Mucosa of descending colon (tissue), 3 donors: ENCODE results near the gene ATP5F1E. TPM values are rescaled to one million over a fixed set of nuclear protein-coding genes. Genes with fewer than 3 reads are reported as not detected.

Experiments used
- ATAC-seq: fragments of 200-7000 bp; cut with Tn5 transposase; one replicate; pipeline ENCODE4 v1.9.1; 2020; ENCODE audit warnings: mild to moderate bottlenecking, moderate library complexity
- DNase-seq, 3 donors: peaks; one replicate each; pipeline ENCODE4 v3.0.0-alpha.2; 2020
- H3K36me3 ChIP-seq: fragments of 200-600 bp; one replicate; pipeline ENCODE4 v1.8.0; 2021; ENCODE audit warnings: low read depth, mild to moderate bottlenecking
- H3K4me1 ChIP-seq: fragments of 200-600 bp; one replicate; pipeline ENCODE4 v1.8.0; 2021; ENCODE audit warnings: low read depth, mild to moderate bottlenecking
- H3K4me3 ChIP-seq: fragments of 200-600 bp; one replicate; pipeline ENCODE4 v1.8.0; 2021; ENCODE audit warnings: mild to moderate bottlenecking
- H3K9me3 ChIP-seq: fragments of 200-600 bp; one replicate; pipeline ENCODE4 v1.8.0; 2021; ENCODE audit warnings: mild to moderate bottlenecking
- intact Hi-C, 2 donors: fragments of 100-400 bp; cut with DNase I in 1 of 2; cut with micrococcal nuclease in 1 of 2; formaldehyde crosslinking; loops; one replicate each; pipeline versions ENCODE4 v1.11.0 to v1.11.1; 2022; cut with DNase I, micrococcal nuclease
- total RNA-seq, 3 donors: library from RNA; stranded (reverse); fragmentation: NEBNext Ultra II Directional in 2 of 3; extraction: Animal tissue kit (Norgen Biotek cat#: 25700) in 2 of 3; gene quantifications; one replicate each; pipeline versions ENCODE4 v1.2.1 to v1.2.4, GENCODE V29; 2021 to 2023
- TF ChIP-seq, protein P1 (sequence below): fragments of 200-600 bp; IDR thresholded peaks from one replicate; pipeline ENCODE4 v1.8.0; 2022; ENCODE audit warnings: antibody characterized with exemption, mild to moderate bottlenecking
- donor health status: DM: no; HTN: no; CAD: no; lungs with moderate emphysema.
- donor health status: DM: no; HTN: no; CAD: no.
- donor health status: DM: no; HTN: yes; CAD: no.

ATP5F1E gene
- total RNA-seq, 3 donors from 2014 or later = 65.4 to 76.1 (median 71.3) TPM

DNA sequence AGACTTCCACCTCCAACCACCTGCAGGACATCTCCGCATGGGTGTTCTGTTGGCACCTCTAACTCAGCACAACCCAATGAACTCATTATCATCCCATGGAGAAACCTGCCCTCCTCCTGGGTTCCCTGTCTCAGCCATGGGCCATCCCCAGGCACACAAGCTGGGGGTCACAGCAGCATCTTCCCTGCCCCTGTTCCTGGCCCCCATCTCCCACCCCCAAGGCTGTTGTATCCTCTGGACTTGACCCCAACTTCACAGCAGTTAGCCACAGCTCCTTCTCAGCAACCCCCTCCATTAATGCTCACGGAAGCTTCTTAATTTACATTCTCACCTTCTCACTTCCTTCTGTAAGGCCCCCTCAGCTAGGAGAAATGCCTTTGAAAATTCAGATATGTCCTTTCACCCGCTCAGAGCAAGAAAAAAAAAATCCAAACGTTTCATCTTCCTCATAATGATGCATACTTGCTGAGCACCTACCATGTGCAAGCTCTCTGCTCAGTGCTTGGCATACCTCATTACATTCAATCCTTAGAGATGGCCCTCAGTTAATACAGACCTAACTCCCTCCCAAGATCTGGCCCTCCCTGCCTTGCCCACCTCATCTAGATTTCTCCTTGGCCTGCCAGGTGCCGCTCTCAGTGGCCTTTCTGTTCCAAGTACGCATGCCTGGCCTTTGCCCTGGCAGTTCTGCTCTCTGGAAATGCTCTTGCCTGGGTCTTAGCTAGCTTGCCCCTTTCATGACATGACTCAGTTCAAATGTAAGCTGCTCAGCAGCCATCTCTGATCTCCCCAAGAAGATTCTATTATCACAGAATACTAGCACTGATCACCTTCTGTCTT is 53.6 kb downstream of the ATP5F1E start:
- no peak for DNase-seq
- TF ChIP-seq, protein P1, sequence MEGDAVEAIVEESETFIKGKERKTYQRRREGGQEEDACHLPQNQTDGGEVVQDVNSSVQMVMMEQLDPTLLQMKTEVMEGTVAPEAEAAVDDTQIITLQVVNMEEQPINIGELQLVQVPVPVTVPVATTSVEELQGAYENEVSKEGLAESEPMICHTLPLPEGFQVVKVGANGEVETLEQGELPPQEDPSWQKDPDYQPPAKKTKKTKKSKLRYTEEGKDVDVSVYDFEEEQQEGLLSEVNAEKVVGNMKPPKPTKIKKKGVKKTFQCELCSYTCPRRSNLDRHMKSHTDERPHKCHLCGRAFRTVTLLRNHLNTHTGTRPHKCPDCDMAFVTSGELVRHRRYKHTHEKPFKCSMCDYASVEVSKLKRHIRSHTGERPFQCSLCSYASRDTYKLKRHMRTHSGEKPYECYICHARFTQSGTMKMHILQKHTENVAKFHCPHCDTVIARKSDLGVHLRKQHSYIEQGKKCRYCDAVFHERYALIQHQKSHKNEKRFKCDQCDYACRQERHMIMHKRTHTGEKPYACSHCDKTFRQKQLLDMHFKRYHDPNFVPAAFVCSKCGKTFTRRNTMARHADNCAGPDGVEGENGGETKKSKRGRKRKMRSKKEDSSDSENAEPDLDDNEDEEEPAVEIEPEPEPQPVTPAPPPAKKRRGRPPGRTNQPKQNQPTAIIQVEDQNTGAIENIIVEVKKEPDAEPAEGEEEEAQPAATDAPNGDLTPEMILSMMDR = no peak
- peaks cover 5% of the 10 kb centered on the region for H3K9me3 ChIP-seq
- ATAC-seq = no peak
- H3K36me3 ChIP-seq = no peaks in the 10 kb centered on the region
- H3K4me1 ChIP-seq = peaks cover 7% of the 10 kb centered on the region
- no peak overlapping the region for H3K4me3 ChIP-seq
- intact Hi-C loops = no loop called here

DNA sequence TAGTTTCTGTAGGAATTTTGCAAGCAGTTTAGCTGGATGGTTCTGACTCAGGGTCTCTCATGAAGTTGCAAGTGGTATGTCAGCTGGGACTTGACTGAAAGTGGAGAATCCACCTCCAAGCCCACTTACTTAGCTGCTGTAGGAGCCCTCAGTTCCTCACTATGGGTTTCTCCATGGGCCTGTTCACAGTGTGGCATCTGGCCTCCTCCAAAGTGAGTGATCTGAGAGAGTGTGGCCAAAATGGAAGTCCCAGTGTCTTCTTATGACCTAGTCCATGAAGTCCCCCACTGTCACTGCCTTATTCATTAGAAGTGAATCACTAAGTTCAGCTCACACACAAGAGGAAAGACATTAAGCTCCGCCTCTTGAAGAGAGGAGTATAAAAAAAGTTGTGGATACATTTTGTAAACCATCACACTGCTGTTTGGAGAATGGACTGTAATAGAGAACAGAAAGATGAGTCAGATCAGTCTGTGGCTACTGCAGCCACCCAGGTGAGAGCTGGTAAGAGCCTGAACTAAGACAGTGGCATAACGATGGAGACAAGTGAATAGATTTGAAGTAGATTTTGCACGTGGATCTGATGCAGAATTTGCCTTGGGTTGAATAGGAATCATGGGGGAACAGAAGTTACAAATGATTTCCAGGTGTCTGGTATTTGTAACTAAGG is 55.9 kb downstream of the ATP5F1E start:
- no peak for DNase-seq
- TF ChIP-seq, protein P1 = no peak
- intact Hi-C loops = no loop called here
- Histone ChIP-seq H3K4me1 (peaks cover 2% of the 10 kb centered on the region), H3K9me3 (peaks cover 5% of the 10 kb centered on the region), H3K36me3 (no peaks in the 10 kb centered on the region), H3K4me3 (no peak overlapping the region)
- ATAC-seq = no peak

Other genes with a start within 250 kb of the ATP5F1E start
- 1 to 10 TPM in 2 of 3 donors, under 1 TPM in 1; 0.54 to 1.4 (median 1.0) TPM for gene GNAS-AS1, start 181.4 kb downstream of the ATP5F1E start, total RNA-seq
- 100 to 1,000 TPM; 583 to 659 (median 632) TPM for gene GNAS, start 179.6 kb downstream of the ATP5F1E start, total RNA-seq
- gene NELFCD, start 51.1 kb downstream of the ATP5F1E start, total RNA-seq = 10 to 100 TPM; 47.9 to 51.7 (median 50.0) TPM
- 100 to 1,000 TPM; 269 to 272 (median 271) TPM for gene CTSZ, start 25.1 kb downstream of the ATP5F1E start, total RNA-seq
- gene TUBB1, start 12.9 kb downstream of the ATP5F1E start, total RNA-seq = not detected
- 100 to 1,000 TPM in 2 of 3 donors, 10 to 100 TPM in 1; 82.3 to 142 (median 121) TPM for gene PRELID3B, start 10.5 kb upstream of the ATP5F1E start, total RNA-seq
- gene ZNF831, start 131.5 kb upstream of the ATP5F1E start, total RNA-seq = under 1 TPM; 0.38 to 0.89 (median 0.57) TPM